Neuron (in vitro differentiated cells): ENCODE measurements around the gene FLACC1.
"Not testable (repeated sequence)": the region's sequence is repeated elsewhere in the genome, so short reads cannot be mapped to it uniquely, and the experiment has no call there.

ENCODE experiments used
- H2AFZ ChIP-seq: one replicate; pipeline ENCODE4 v1.6.1; 2013; ENCODE audit warnings: low read depth, mild to moderate bottlenecking, inconsistent platforms, low read length, moderate library complexity
- H3K27me3 ChIP-seq: one replicate; pipeline ENCODE4 v1.6.1; 2013; ENCODE audit warnings: low read length; ENCODE audit not compliant: insufficient read depth
- H3K36me3 ChIP-seq: one replicate; pipeline ENCODE4 v1.6.1; 2013; ENCODE audit warnings: low read length; ENCODE audit not compliant: insufficient read depth
- H3K4me1 ChIP-seq: one replicate; pipeline ENCODE4 v1.6.1; 2013; ENCODE audit warnings: low read length; ENCODE audit not compliant: insufficient read depth
- H3K4me3 ChIP-seq: 2 replicates; pipeline ENCODE4 v1.5.1; 2013; ENCODE audit warnings: mild to moderate bottlenecking, low read length, moderate library complexity
- H3K9me3 ChIP-seq: one replicate; pipeline ENCODE4 v1.6.1; 2013; ENCODE audit warnings: low read length

Gene FLACC1, protein sequence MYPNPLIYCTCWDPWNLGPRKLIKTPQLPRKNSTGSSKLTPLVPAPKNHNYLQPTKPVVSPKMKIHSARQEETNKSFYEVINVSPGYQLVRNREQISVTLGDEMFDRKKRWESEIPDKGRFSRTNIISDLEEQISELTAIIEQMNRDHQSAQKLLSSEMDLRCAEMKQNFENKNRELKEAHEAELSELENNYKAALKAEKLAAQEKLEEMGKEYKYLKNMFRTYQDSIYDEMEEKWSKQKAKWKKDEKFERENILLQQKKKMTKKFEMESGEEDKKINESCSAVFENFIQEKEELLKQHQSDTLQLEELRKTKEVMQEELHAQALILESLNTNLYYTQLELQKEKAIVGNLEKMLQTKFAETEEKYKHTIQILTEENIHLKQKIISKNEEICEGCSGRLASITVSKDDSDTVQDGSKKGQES

GRCh38 chr2:201357221-201357620 is at the start of gene FLACC1:
Gene FLACC1, minus strand, starts transcription at chr2:201357345. Its CDS starts 5,941 bp downstream, at chr2:201351404.
- peaks cover 3% of the 10 kb centered on the region for H3K36me3 ChIP-seq
- peak within 1 kb of the TSS; percentile 1 for H3K4me3 ChIP-seq
- H3K9me3 ChIP-seq: peaks cover 3% of the 10 kb centered on the region
- no peaks in the 10 kb centered on the region for H3K27me3 ChIP-seq
- peak within 1 kb of the TSS; percentile 58 for H2AFZ ChIP-seq
- peaks cover 11% of the 10 kb centered on the region for H3K4me1 ChIP-seq

- H3K9me3 ChIP-seq: peaks cover 2% of the 10 kb centered on the region
- no peaks in the 10 kb centered on the region for H3K36me3 ChIP-seq
- peaks cover 12% of the 10 kb centered on the region for H3K4me1 ChIP-seq
- H2AFZ ChIP-seq: no peak overlapping the region
- no peaks in the 10 kb centered on the region for H3K27me3 ChIP-seq
- no peak overlapping the region for H3K4me3 ChIP-seq
Observed at GRCh38 chr2:201406077-201406662, 49.0 kb upstream of the FLACC1 start.

DNA sequence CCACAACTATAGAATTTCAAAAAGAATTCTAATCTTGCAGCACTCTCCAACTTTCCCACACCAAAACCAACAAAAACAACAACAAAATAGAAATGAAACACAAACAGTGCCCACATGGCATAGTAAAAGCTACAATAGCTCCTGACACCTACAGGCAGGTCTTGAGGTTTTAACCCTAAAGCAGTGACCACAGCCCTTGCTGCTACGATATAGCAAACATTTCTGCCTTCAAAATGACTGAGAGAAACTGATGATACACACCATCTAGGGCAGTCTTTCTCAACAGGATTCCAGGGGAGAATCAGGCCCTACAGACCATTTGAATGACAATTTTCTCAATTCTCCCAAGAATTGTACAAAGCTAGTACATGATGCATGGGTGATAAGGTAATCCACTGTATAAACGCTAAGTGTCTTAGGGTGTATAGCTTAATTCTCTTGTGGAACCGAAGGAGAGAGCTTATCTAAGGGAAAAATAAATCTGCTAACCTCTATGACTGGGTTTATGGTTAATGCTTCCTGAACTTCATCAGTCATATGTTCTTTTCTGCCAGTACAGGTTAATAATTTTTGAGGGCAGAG is 47.6 kb upstream of the FLACC1 start:
- Histone ChIP-seq H3K9me3 (no peaks in the 10 kb centered on the region), H3K36me3 (peaks cover 2% of the 10 kb centered on the region), H3K27me3 (no peaks in the 10 kb centered on the region), H3K4me3 (no peak overlapping the region), H2AFZ (no peak overlapping the region), H3K4me1 (peaks cover 12% of the 10 kb centered on the region)

DNA sequence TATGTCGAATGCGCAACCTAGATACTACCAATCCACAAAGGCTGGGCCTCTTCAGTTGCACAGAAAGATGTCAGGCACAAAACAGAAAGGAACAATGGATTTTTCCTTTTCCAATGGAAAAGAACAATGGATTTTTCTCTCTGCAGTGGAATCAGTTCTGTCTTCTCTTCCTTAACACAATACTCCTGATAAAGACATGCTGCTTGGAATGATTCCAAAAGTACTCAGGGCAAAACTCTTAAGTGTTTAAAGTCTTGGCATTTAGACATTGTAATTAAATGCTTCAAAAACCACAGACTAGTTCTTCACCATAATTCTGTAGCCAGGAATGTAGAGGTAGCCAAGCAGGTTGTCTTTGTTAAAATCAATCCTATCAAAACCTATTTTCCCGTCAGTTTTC is 46.7 kb upstream of the FLACC1 start:
- Histone ChIP-seq H3K4me1 (peaks cover 12% of the 10 kb centered on the region), H2AFZ (no peak overlapping the region), H3K36me3 (peaks cover 5% of the 10 kb centered on the region), H3K27me3 (no peaks in the 10 kb centered on the region), H3K9me3 (no peaks in the 10 kb centered on the region), H3K4me3 (no peak overlapping the region)

DNA sequence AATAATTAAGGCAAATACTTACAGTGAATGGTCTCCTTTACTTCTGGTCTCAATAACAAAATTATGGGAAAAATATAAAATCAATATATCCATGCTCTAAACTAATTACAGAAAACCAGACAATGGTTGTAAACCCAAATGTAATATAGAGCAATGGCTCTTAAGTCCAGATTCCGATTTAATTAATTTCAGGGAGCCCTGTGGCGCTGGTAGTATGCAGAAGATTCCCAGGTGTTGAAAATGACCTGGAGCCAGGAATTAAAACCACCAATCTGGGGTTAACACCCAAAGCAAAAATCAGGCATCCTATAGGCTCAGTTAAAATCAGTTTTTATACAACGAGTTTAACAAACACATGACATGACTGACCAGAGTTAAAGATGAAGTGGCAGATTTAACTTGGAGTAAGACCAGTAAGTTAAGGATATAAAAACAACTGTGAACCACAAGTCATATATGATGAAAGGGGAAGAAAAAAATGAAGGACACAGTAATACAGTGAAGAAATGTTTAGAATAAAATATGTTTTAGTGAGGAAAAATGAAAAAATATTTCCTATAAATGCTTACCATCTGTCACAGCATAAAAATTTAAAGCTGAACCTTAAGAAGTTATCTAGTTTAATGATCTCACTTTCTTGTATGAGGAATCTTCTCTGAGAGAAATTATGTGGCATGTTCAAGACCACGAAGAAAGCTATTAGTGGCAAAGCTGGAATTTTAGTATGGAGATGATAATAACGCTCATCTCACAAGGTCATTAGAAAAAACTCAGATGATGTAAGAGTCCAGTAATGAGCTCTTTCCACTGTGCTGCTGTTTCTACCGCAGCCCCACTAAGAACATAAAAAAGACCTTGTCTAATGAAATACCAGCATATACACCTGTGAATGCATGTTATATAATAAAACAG is 45.8 kb upstream of the FLACC1 start:
- H3K36me3 ChIP-seq: peaks cover 11% of the 10 kb centered on the region
- H3K27me3 ChIP-seq: no peaks in the 10 kb centered on the region
- no peak overlapping the region for H3K4me3 ChIP-seq
- peaks cover 12% of the 10 kb centered on the region for H3K4me1 ChIP-seq
- no peaks in the 10 kb centered on the region for H3K9me3 ChIP-seq
- H2AFZ ChIP-seq: no peak overlapping the region

DNA sequence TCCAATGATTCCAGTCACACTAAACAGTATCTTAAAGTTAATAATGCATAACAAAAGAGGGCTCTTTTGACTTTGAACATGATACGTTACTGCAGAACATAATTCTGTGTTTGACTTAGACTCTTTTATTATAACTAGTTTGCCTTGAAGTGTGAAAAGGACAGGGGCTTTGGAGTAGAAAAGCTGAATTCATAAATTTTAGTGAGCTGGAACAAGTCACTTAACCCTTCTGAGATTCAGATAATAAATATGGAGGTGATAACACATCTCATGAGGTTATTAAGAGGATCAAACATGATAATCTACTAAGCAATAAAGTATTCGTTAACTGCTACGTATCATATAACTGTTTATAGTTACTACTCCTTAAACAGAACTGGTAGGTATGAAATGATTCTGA is 44.7 kb upstream of the FLACC1 start:
- H3K4me1 ChIP-seq: peaks cover 12% of the 10 kb centered on the region
- H3K27me3 ChIP-seq: no peaks in the 10 kb centered on the region
- H3K36me3 ChIP-seq: peaks cover 22% of the 10 kb centered on the region
- no peak overlapping the region for H2AFZ ChIP-seq
- no peaks in the 10 kb centered on the region for H3K9me3 ChIP-seq
- H3K4me3 ChIP-seq: no peak overlapping the region

DNA sequence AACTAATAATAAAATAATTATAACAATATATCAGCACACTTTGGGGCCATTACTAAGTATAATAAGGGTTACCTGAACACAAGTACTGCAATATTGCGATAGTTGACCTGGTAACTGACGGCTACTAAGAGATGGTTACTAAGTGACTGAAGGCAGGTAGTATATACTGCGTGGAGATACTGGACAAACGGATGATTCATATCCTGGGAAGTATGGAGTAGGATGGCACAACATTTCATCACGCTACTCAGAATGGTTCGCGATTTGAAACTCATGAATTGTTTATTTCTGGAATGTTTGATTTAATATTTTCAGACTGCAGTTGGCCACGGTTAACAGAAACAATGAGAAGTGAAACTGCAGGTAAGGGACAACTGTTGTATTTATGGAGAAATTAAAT is 39.5 kb upstream of the FLACC1 start:
- Histone ChIP-seq H3K4me1 (no peaks in the 10 kb centered on the region), H3K27me3 (no peaks in the 10 kb centered on the region), H3K36me3 (peaks cover 63% of the 10 kb centered on the region), H2AFZ (no peak overlapping the region), H3K9me3 (no peaks in the 10 kb centered on the region), H3K4me3 (no peak overlapping the region)

GRCh38 chr2:201383136-201383535 is 26.0 kb upstream of the FLACC1 start:
- H2AFZ ChIP-seq: no peak overlapping the region
- H3K27me3 ChIP-seq: no peaks in the 10 kb centered on the region
- no peaks in the 10 kb centered on the region for H3K4me1 ChIP-seq
- H3K9me3 ChIP-seq: peaks cover 5% of the 10 kb centered on the region
- H3K36me3 ChIP-seq: peaks cover 54% of the 10 kb centered on the region
- no peak overlapping the region for H3K4me3 ChIP-seq

DNA sequence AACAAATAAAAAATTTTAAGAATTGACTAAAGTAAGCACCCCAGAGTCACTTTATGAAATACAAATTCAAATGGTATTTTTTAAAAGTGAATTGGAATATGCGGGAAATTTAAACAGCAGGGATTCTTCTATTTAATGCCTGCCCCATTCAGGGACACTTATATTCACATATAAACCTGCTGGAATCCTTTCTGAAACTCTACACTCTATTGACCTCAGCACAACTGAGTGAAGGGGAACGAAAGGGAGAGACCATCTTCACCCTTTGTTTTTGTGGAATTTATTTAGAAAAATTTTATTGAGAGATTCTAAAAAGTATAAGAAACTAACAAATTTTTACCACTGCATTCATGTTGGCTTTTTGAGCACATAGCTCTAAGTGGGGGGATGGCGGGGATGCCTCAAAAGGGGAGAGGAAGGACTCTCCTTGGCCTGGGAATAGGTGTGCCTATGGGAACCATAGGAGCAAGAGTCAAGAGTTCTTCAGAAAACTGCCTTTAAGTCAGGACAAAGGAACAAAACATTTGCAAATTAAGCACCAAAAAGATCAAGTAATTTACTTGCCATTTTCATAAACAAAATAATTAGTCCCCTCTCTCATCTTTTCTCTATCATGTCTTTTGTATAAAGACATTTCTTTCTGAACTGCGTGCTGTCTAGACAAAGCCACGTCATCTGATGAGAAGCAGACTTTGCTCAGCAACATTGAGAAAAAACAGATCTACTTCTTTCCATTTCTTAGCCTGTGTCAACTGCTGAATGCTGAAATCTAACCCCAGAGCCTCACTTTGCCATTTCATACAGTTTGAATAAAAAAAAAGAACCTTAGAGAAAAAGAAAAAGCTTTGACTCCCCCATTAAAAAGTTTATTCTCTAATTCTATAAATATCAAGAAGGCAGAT is 21.6 kb upstream of the FLACC1 start:
- Histone ChIP-seq H2AFZ (no peak overlapping the region), H3K4me3 (no peak overlapping the region), H3K36me3 (peaks cover 27% of the 10 kb centered on the region), H3K9me3 (peaks cover 5% of the 10 kb centered on the region), H3K4me1 (no peaks in the 10 kb centered on the region), H3K27me3 (no peaks in the 10 kb centered on the region)

DNA sequence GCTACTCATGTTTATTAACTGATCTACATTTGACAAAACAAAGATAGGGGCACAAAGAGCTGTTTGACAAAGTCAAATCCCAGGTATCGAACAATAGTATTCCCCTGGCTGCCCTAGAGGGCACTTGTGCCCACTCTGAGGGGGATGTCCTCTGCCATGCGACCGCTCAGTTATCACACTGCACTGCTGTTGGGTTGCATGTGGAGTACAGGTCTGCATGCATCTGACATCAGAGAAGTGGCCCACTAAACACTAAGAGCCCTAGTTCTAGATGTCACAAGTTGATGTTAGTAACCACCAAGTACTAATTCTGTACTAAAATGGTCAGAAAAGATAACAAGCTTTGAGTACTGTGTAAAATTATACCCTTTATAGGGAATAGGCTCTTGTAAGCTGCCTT is 20.1 kb upstream of the FLACC1 start:
- Histone ChIP-seq H3K4me3 (no peak overlapping the region), H2AFZ (no peak overlapping the region), H3K36me3 (peaks cover 19% of the 10 kb centered on the region), H3K9me3 (peaks cover 5% of the 10 kb centered on the region), H3K4me1 (no peaks in the 10 kb centered on the region), H3K27me3 (no peaks in the 10 kb centered on the region)

- no peaks in the 10 kb centered on the region for H3K36me3 ChIP-seq
- H3K4me1 ChIP-seq: no peaks in the 10 kb centered on the region
- peaks cover 6% of the 10 kb centered on the region for H3K9me3 ChIP-seq
- H3K4me3 ChIP-seq: no peak overlapping the region
- no peaks in the 10 kb centered on the region for H3K27me3 ChIP-seq
- no peak overlapping the region for H2AFZ ChIP-seq
Observed at GRCh38 chr2:201369775-201370174, 12.6 kb upstream of the FLACC1 start.

- not testable (repeated sequence) for H3K36me3 ChIP-seq, H3K4me1 ChIP-seq, H3K27me3 ChIP-seq
Observed at GRCh38 chr2:201369318-201369717, 12.2 kb upstream of the FLACC1 start.

More at GRCh38 chr2:201369318-201369717, 12.2 kb upstream of the FLACC1 start:
- H3K9me3 ChIP-seq, H3K4me3 ChIP-seq, H2AFZ ChIP-seq: not testable (repeated sequence)
